IMR-90 (cell line): ENCODE results near the gene MAB21L4.

ENCODE experiments used
- BHLHE40 ChIP-seq: fragments of 150-350 bp; IDR thresholded peaks from 2 replicates; pipeline ENCODE4 v1.6.1; 2016; ENCODE audit warnings: mild to moderate bottlenecking, low read depth, low read length
- CEBPB ChIP-seq: IDR thresholded peaks from 2 replicates; pipeline ENCODE4 v1.6.1; 2012; ENCODE audit warnings: low read depth, low read length, improper control_type of control experiment
- CHD1 ChIP-seq: IDR thresholded peaks from 2 replicates; pipeline ENCODE4 v1.6.1; 2012; ENCODE audit warnings: low read depth, low read length, improper control_type of control experiment
- CTCF ChIP-seq: conservative IDR thresholded peaks from 2 replicates; pipeline ENCODE4 v1.5.1; 2012; ENCODE audit warnings: mild to moderate bottlenecking, low read depth, low read length, improper control_type of control experiment
- ELK1 ChIP-seq: fragments of 150-350 bp; IDR thresholded peaks from 2 replicates; pipeline ENCODE4 v1.6.1; 2016; ENCODE audit warnings: low read depth, mild to moderate bottlenecking, low read length, moderate library complexity, borderline replicate concordance
- FOS ChIP-seq: fragments of 150-350 bp; IDR thresholded peaks from 2 replicates; pipeline ENCODE4 v1.6.1; 2016; ENCODE audit warnings: low read depth, low read length
- MAFK ChIP-seq: IDR thresholded peaks from 2 replicates; pipeline ENCODE4 v1.6.1; 2012; ENCODE audit warnings: low read depth, low read length, improper control_type of control experiment
- MAZ ChIP-seq: IDR thresholded peaks from 2 replicates; pipeline ENCODE4 v1.6.1; 2012; ENCODE audit warnings: low read depth, mild to moderate bottlenecking, low read length, improper control_type of control experiment, moderate library complexity, borderline replicate concordance
- MXI1 ChIP-seq: IDR thresholded peaks from 2 replicates; pipeline ENCODE4 v1.6.1; 2012; ENCODE audit warnings: low read depth, mild to moderate bottlenecking, low read length, moderate library complexity, borderline replicate concordance
- NFE2L2 ChIP-seq: fragments of 150-350 bp; IDR thresholded peaks from 2 replicates; pipeline ENCODE4 v1.6.1; 2016; ENCODE audit warnings: low read depth, mild to moderate bottlenecking, low read length
- POLR2A ChIP-seq: IDR thresholded peaks from 2 replicates; pipeline ENCODE4 v1.6.1; 2012; ENCODE audit warnings: mild to moderate bottlenecking, low read depth, low read length
- RAD21 ChIP-seq: IDR thresholded peaks from 2 replicates; pipeline ENCODE4 v1.6.1; 2012; ENCODE audit warnings: low read length, improper control_type of control experiment
- RFX5 ChIP-seq: IDR thresholded peaks from 2 replicates; pipeline ENCODE4 v1.8.0; 2012; ENCODE audit warnings: low read depth, mild to moderate bottlenecking, low read length, moderate library complexity

- TF ChIP-seq CTCF (no peak), POLR2A (no peak), CHD1 (no peak), CEBPB (no peak), MAFK (no peak), ELK1 (no peak), NFE2L2 (no peak), RAD21 (no peak), MXI1 (no peak), BHLHE40 (no peak), FOS (no peak), MAZ (no peak), RFX5 (no peak)
Observed at GRCh38 chr2:240884221-240884620, 11.7 kb downstream of the MAB21L4 start.
